Endothelial cell of umbilical vein (primary cell): ENCODE data around the gene UBE2U. TPM values are rescaled to one million over a fixed set of nuclear protein-coding genes. Genes with fewer than 3 reads are reported as not detected.

Source experiments
- BruUV-seq: library from RNA; stranded (reverse); fragments of 400-500 nt; replicated peaks from 2 replicates; lab custom pipeline; 2021; lab: Mats Ljungman, UMichigan
- CTCF ChIA-PET: fragments of 300-600, 350-600 bp; sonication (Branson Sonifier 250); formaldehyde crosslinking; loops from one replicate; lab custom pipeline; 2021; ENCODE audit warnings: antibody characterized with exemption, inconsistent platforms; lab: Charles Lee
- POLR2A ChIA-PET: fragments of 300-600, 350-600 bp; sonication (Branson Sonifier 250); formaldehyde crosslinking; loops from one replicate; lab custom pipeline; 2021; ENCODE audit warnings: antibody characterized with exemption, inconsistent platforms; lab: Charles Lee
- DNase-seq: peaks from one replicate; pipeline ENCODE4 v3.0.0-alpha.2; 2011; ENCODE audit warnings: low read depth, low spot score
- FAIRE-seq: peaks from 2 replicates; lab custom pipeline; 2011; peaks lifted over from hg19 to GRCh38; lab: Jason Lieb, UNC
- H2AFZ ChIP-seq: 2 replicates; pipeline ENCODE4 v1.6.0; 2012; ENCODE audit warnings: low read depth, low read length, control low read depth, inconsistent platforms
- H3K27ac ChIP-seq: 2 replicates; pipeline ENCODE4 v1.5.1; 2011; ENCODE audit warnings: low read depth, mild to moderate bottlenecking, control low read depth, low read length, moderate library complexity; ENCODE audit not compliant: insufficient read depth
- H3K27me3 ChIP-seq, 2 experiments: 2 replicates each; pipeline versions ENCODE4 v1.6.0 to v1.6.1; 2011; ENCODE audit warnings: low read length in 2 of 2, mixed read lengths in 1 of 2; ENCODE audit not compliant: control insufficient read depth in 2 of 2, insufficient read depth in 2 of 2
- H3K36me3 ChIP-seq, 2 experiments: 2 replicates in 1 of 2; 3 replicates in 1 of 2; pipeline ENCODE4 v1.5.1; 2011; ENCODE audit warnings: low read length in 2 of 2, mild to moderate bottlenecking in 1 of 2, moderate library complexity in 1 of 2; ENCODE audit not compliant: control insufficient read depth in 2 of 2, insufficient read depth in 2 of 2; ENCODE audit errors: extremely low read depth in 1 of 2
- H3K4me1 ChIP-seq: 3 replicates; pipeline ENCODE4 v1.5.1; 2011; ENCODE audit warnings: mild to moderate bottlenecking, low read length; ENCODE audit not compliant: control insufficient read depth, insufficient read depth; ENCODE audit errors: extremely low read depth
- H3K4me2 ChIP-seq: 2 replicates; pipeline ENCODE4 v1.6.1; 2011; ENCODE audit warnings: low read length, control low read depth, mixed read lengths; ENCODE audit not compliant: insufficient read depth
- H3K4me3 ChIP-seq, 3 experiments: fragments of 200-600 bp in 1 of 3; sonication (generic), shearing (Covaris generic) in 1 of 3; replicated peaks in 1 of 3; 2 replicates each; pipeline ENCODE4 v1.5.1; 2011 to 2016; ENCODE audit warnings: control low read depth in 3 of 3, low read length in 3 of 3, mild to moderate bottlenecking in 2 of 3, inconsistent platforms in 1 of 3, low read depth in 1 of 3, moderate library complexity in 1 of 3; ENCODE audit not compliant: insufficient read depth in 1 of 3
- H3K79me2 ChIP-seq: 2 replicates; pipeline ENCODE4 v1.6.0; 2012; ENCODE audit warnings: low read length, inconsistent platforms; ENCODE audit not compliant: control insufficient read depth, insufficient read depth
- H3K9ac ChIP-seq: replicated peaks from 2 replicates; pipeline ENCODE3; 2011; ENCODE audit warnings: low read length, control low read depth; ENCODE audit not compliant: insufficient read depth; ENCODE audit errors: extremely low read depth
- H3K9me1 ChIP-seq: replicated peaks from 3 replicates; pipeline ENCODE4 v1.6.0; 2011; ENCODE audit warnings: mild to moderate bottlenecking, low read length; ENCODE audit not compliant: control insufficient read depth, insufficient read depth; ENCODE audit errors: extremely low read depth
- H3K9me3 ChIP-seq: replicated peaks from 2 replicates; pipeline ENCODE4 v1.5.1; 2012; ENCODE audit warnings: low read length, inconsistent platforms; ENCODE audit not compliant: control insufficient read depth, insufficient read depth
- H4K20me1 ChIP-seq: replicated peaks from 2 replicates; pipeline ENCODE3; 2011; ENCODE audit warnings: mild to moderate bottlenecking, low read length; ENCODE audit not compliant: control insufficient read depth, insufficient read depth; ENCODE audit errors: extremely low read depth
- CTCF ChIP-seq, 2 donors: IDR thresholded peaks; 1 replicate in 1 of 2; 2 replicates in 1 of 2; pipeline ENCODE4 v1.5.1; 2011; ENCODE audit warnings: low read length in 2 of 2, mild to moderate bottlenecking in 2 of 2, moderate library complexity in 2 of 2, control low read depth in 1 of 2, inconsistent platforms in 1 of 2, low read depth in 1 of 2; ENCODE audit not compliant: insufficient read depth in 1 of 2; ENCODE audit errors: extremely low read depth in 1 of 2
- EZH2 ChIP-seq: IDR thresholded peaks from 2 replicates; pipeline ENCODE4 v1.6.1; 2012; ENCODE audit warnings: borderline replicate concordance, low read depth, mild to moderate bottlenecking, moderate library complexity, low read length, inconsistent platforms; ENCODE audit not compliant: severe bottlenecking
- FOS ChIP-seq: IDR thresholded peaks from 2 replicates; pipeline ENCODE4 v1.6.1; 2011; ENCODE audit warnings: mild to moderate bottlenecking, low read length, moderate library complexity, borderline replicate concordance; ENCODE audit not compliant: insufficient read depth
- GATA2 ChIP-seq: IDR thresholded peaks from 2 replicates; pipeline ENCODE4 v1.7.0; 2011; ENCODE audit warnings: low read depth, mild to moderate bottlenecking, moderate library complexity, mixed read lengths, low read length; ENCODE audit not compliant: insufficient read length, insufficient read depth
- JUN ChIP-seq: IDR thresholded peaks from 2 replicates; pipeline ENCODE4 v1.6.1; 2011; ENCODE audit warnings: borderline replicate concordance, low read depth; ENCODE audit not compliant: insufficient read length, insufficient read depth
- MAX ChIP-seq: IDR thresholded peaks from 2 replicates; pipeline ENCODE4 v1.6.1; 2011; ENCODE audit not compliant: insufficient read depth, insufficient read length
- MYC ChIP-seq: IDR thresholded peaks from one replicate; pipeline ENCODE4 v1.6.1; 2011; ENCODE audit warnings: mild to moderate bottlenecking, low read depth, low read length
- POLR2A ChIP-seq: IDR thresholded peaks from 2 replicates; pipeline ENCODE4 v1.6.1; 2012; ENCODE audit warnings: low read depth, mild to moderate bottlenecking, control low read depth, low read length
- POLR2AphosphoS5 ChIP-seq: IDR thresholded peaks from 2 replicates; pipeline ENCODE4 v1.6.1; 2012; ENCODE audit warnings: low read depth, mild to moderate bottlenecking, control low read depth, low read length, moderate library complexity; ENCODE audit not compliant: insufficient read depth
- dilution Hi-C: fragments of 300-500 bp; cut with MboI; formaldehyde crosslinking; loops from one replicate; pipeline ENCODE4 v1.15.0; 2019; ENCODE audit warnings: low sequenced_read_pairs; ENCODE audit not compliant: extremely low pct_ligation_motif_present
- intact Hi-C: fragments of 100-400 bp; cut with micrococcal nuclease; formaldehyde crosslinking; loops from one replicate; pipeline ENCODE4 v1.10.0; 2022
- polyA plus RNA-seq, 4 experiments: library from polyadenylated mRNA; depleted of rRNA in 3 of 4; stranded (reverse) in 3 of 4; unstranded in 1 of 4; fragments of >200 nt; gene quantifications; 2 replicates each; pipeline versions ENCODE4 v1.2.1 to v1.2.3, GENCODE V29; 2011 to 2012; ENCODE audit warnings: missing spikeins in 1 of 4
- total RNA-seq: library from RNA; stranded (reverse); gene quantifications from 2 replicates; pipeline ENCODE4 v1.2.3, GENCODE V29; 2021

The UBE2U gene
- total and polyA plus RNA-seq, 2 donors (not counting 3 experiments of a cell fraction or from before 2014, with no cell fraction given) = not detected

- Histone ChIP-seq H3K79me2 (no peaks in the 10 kb centered on the region), H3K4me2 (no peak overlapping the region), H3K36me3 (no peaks in the 10 kb centered on the region), H3K9me1 (no peaks in the 10 kb centered on the region), H3K27ac (no peak overlapping the region), H3K27me3 (no peaks in the 10 kb centered on the region), H2AFZ (no peak overlapping the region), H3K4me3 (no peak overlapping the region), H3K9ac (no peak overlapping the region), H3K9me3 (no peaks in the 10 kb centered on the region), H3K4me1 (no peaks in the 10 kb centered on the region), H4K20me1 (no peaks in the 10 kb centered on the region)
- DNase-seq (no peak), FAIRE-seq (no peak)
- POLR2A ChIA-PET = no interaction called here
- no TSS peak for BruUV-seq
- no peak for TF ChIP-seq POLR2AphosphoS5
- dilution Hi-C loops = no loop called here
- intact Hi-C loops = no loop called here
- CTCF ChIA-PET = interaction anchor here (1.6 kb wide), 1 partner anchor 33 kb away, joined by 5 read pairs; no protein-coding TSS in a partner anchor
Observed at GRCh38 chr1:64197076-64197475, 6.3 kb upstream of the UBE2U start.

GRCh38 chr1:64199154-64199553 is 4.3 kb upstream of the UBE2U start:
- no peak overlapping the region for H3K27ac ChIP-seq
- CTCF ChIA-PET = no interaction called here
- no peak overlapping the region for H3K4me2 ChIP-seq
- DNase-seq (no peak), FAIRE-seq (no peak)
- no peak overlapping the region for H2AFZ ChIP-seq
- no peaks in the 10 kb centered on the region for H3K4me1 ChIP-seq
- no peaks in the 10 kb centered on the region for H4K20me1 ChIP-seq
- TF ChIP-seq MYC (no peak), FOS (no peak), POLR2AphosphoS5 (no peak), MAX (no peak), EZH2 (no peak), GATA2 (no peak), JUN (no peak), CTCF (IDR thresholded peaks at IDR 0.05; ENCODE audit: extremely low read depth in 1 of 2, insufficient read depth in 1 of 2, low read depth in 1 of 2, low read length in 2 of 2) (no peak), POLR2A (no peak)
- no peaks in the 10 kb centered on the region for H3K79me2 ChIP-seq
- no peak overlapping the region for H3K9ac ChIP-seq
- no peak overlapping the region for H3K4me3 ChIP-seq
- POLR2A ChIA-PET = no interaction called here
- H3K9me1 ChIP-seq = no peaks in the 10 kb centered on the region
- H3K36me3 ChIP-seq = no peaks in the 10 kb centered on the region
- intact Hi-C loops = no loop called here
- dilution Hi-C loops = no loop called here
- H3K27me3 ChIP-seq = no peaks in the 10 kb centered on the region
- BruUV-seq = no TSS peak
- no peaks in the 10 kb centered on the region for H3K9me3 ChIP-seq
